ENCODE data around the gene ZBTB16.

Gene ZBTB16

DNA sequence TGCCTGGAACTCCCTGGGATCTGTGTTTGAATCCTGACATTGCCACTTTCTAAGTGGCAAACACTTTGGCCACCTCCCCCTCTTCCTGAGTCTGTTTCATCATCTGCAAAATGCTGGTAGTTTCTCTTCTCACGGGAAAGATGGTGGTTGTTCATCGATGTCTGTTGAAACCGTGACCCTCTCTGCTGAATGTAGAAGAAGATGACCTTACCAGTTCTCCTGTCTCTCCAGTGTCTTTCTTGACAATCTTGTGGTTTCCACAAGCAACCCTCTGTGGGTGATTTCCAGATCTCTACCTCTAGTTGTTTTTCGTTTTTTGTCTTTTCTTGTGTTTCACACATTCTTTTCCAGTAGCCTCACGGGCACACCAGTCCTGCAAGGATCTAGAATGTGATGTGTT, 27.5 kb downstream of the ZBTB16 start:
- DNase-seq = no peak

DNA sequence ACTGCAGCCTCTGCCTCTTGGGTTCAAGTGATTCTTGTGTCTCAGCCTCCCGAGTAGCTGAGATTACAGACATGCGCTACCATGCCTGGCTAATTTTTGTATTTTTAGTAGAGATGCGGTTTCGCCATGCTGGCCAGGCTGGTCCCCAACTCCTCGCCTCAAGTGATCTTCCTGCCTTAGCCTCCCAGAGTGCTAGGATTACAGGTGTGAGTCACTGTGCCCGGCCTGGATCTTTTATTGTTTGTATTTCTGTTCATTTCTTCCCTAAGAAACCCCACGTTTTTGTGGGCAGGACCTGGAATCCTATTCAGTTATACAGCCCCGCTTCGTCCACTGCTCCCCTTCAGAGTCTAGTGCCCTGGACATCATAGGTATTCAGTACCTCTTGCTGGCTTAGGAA, 28.7 kb downstream of the ZBTB16 start:
- no peak for DNase-seq

DNA sequence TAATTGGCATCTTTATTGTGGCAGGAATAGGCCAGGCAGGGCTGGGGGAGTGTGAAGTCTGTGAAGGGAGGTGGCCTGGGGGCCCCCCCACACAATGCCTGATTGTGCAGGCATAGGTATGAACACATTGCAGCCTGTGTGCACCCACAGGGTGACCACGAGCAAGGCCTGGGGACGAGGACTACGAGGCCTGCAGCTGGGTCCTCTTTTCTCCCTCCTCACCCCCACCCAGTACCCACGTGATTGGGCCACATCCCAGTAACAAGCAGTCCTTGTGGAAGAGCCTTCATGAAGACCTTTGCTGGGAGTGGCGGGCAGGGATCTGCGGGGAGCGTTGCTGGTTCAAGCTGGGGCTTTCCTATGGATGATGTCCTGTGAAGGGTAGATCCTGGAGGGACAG, 29.3 kb downstream of the ZBTB16 start:
- no peak for DNase-seq

DNA sequence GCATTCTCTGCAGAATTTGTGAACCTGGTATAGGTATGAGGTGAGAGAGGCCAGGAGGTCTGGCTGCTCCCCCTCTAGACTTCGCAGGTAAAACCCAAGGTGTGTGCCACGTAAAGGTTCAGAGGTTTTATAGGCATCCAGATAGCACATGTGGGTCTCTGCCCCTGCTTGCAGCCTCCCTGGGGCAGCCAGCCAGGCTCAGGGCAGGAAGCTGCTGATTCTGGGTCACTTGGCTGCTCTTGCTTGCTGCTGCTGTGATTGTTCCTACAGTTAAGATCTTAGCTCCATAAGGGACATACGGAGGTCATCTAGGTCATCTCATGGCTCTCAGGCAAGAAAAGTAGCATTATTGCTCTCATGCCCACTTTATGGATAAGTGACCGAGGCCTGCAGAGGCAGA, 30.2 kb downstream of the ZBTB16 start:
- DNase-seq = no peak

DNA sequence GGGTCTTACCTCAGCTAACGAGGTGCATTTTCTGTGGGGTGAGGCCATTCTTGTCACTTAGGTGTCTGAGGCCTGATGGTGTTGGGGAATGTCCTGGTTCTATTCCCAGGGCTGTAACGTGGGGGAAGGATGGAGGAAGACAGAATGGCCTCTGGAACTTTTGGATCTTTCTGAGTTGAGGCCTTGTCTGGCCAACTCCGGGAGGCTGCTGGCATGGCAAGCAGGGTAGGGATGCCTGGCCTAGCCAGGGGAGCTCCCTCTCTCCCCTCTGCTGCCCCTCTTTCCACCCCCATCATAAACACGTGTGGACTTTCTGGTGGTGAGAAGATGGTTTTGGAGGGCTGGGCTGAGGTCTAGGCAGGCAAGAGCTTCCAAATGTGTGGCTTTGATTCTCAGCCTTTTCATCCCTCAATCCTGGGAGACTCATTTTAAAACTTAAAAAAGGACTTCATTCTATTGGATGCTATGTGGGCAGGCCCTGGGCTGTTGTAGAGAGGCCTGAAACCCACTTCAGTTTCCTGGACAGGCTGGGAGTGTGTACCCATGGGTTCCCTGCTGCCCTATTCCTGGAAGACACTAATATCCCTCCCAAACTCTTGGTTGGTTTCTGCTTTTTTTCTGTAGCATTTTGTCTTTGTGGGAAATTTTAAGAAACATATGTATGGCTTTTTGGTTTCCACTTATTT, 30.9 kb downstream of the ZBTB16 start:
- DNase-seq = no peak

DNA sequence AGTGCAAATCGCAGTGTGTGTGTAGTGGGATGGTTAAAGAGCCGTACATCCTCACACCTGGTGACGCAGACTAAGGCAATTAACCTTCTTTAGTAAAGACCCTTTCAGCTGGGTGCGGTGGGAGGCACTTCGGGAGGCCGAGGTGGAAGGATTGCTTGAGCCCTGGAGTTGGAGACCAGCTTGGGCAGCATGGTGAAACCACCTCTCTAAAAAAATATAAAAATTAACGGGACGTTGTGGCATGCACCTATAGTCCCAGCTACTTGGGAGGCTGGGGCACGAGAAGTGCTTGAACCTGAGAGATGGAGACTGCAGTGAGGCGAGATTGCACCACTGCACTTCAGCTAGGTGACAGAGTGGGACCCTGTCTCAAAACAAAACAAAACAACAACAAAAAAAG, 31.5 kb downstream of the ZBTB16 start:
- DNase-seq = no peak

DNA sequence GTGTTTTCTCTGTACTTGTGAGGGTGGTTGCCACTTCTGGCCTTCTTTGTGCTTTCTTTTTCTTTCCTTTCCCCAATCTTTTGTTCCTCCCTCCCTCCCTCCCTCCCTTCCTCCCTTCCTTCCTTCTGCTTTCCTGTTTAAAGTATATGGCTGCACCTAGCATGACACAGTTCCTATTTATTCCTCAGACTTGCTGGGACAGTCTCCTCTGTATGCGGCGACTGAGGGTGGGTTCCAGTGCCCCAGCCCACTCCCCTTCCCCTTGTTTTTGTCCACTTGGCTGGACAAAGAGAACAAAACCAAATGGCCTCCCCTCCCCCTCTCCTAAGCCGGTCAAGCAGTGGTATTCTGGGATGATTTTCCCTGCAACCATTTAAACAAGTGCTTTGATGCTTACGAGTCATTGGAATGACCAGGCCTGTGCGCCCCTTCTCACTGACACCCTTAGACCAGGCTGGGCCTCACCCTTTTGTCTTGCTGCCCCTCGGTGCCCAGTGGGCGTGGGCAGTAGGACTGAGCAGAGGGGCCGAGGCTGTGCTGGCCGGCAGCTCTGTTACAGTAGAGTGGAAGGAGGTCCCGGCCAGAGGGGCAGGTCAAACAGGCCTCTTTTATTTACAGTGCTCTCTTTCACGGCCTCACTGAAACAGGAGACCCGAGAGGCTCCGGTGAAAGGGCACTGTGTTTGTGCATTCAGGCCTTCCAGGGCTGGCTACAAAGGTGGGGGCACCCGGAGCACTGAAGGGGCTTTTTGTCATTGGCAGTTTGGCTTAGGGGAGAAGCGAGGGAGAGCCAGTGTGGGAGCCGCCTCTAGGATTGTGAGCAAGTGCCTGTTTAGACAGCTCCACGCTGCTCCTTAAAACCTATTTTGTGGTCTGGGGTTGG, 32.2 kb downstream of the ZBTB16 start:
- DNase-seq = no peak

DNA sequence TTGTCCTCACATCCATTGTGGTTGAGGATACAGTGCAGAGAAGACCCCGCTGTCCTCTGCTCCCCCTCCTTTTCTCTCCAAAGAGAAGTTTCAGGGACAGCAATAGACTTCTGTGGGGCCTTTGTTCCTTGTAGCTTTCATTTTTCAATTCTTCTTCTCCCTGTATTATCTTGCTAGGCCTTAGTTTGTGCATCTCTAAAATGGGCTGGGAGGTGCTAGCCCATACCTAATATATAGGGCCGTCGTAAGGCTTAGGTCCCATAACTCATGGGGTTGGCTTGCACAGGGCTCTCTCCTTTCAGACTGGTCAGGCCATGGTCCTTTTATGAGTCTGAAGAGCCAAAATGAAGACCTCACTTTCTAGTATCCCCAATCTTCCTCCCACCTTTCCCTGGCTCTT, 33.0 kb downstream of the ZBTB16 start:
- no peak for DNase-seq

DNA sequence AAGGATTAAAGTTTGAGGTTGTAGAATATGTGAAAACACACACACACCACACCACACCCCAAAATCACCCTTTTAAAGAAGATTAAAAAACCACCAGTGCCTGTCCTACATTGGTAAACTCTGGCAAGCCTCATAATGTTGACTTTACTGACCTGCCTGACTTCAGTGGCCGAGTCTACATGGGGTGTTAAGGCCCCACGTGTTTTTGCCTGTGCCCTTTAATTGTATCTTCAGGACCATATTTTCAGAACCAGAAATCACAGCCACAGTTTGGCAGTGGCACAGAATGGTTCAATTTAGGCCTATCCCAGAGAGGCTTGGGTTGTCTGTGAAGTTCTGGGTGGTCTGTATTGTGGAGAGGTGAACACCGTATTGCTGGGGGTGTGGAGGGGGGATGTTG, 33.4 kb downstream of the ZBTB16 start:
- DNase-seq = no peak

DNA sequence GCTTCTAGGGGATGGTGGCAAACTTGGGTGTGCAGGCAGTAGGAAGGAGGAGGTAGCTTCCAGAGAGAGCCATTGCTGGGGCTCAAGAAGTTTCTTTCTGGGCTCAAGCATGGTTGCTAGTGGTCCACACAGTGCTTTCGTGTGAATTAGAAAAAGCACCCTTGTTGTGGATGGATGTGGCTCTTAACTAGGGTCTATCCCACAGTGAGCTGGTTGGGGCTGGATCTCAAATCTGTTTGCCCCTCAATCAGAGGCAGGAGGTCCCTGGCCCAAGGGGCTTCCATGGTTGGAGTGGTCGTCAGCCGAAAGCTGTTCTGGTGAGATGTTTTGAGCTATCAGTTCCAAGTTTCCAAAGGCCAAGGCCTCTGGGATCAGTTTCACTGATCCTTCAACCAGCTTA, 35.0 kb downstream of the ZBTB16 start:
- no peak for DNase-seq

DNA sequence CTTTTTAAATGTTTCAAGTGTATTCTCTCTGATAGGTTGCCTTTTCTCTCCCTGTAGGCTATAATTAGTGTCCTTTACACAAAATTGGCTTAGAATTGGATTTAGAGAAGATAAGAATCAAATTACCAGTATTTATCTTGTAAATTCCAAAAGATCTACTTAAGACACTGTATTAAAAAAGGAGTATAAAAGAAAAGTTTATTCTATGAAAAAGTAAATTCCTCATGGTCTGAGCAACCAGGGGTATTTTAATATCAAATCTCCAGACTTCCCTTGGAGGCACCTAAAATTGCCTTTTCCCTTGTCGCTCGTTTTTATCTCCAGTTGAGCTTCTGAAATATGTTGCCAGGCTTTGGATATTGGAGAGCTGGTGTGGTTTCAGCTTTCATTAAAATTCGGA, 36.4 kb downstream of the ZBTB16 start:
- no peak for DNase-seq

DNA sequence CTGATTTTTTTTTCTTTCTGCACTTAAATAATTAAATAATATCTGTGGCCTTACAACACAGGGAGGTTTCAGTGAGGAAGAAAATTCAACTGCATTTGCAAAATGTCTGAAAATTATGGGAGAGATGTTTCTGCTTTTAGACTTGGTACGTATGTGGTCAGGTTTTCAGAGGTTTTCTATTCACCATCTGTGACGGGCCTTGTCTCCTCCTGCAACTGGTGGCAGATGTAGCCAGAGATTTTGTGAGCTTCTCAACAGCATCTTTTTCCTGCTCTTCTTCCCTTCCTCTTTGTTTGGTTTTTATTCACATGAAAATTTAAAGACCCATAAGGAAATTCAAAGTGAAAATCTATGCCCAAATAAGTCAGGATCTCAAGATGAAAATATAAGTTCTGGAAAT, 38.3 kb downstream of the ZBTB16 start:
- DNase-seq = no peak

DNA sequence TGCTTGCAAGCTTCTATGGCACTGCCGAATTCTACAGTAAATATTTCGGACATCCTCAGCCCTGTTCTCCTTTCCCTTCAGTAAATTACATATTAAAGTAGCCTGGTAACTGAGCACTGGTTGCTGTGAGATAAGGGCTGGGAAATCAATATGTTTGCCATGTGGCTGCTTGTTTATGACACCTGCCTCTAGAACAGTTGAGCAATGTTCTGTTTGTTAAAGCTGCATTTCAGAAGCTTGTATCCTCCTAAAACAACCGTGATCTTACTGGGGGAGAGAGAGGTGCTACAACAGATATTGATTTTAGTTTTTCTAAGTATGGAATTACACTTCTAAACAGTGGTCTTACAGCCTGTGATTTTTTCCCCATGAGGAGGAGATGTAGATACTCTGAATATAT, 39.4 kb downstream of the ZBTB16 start:
- no peak for DNase-seq

DNA sequence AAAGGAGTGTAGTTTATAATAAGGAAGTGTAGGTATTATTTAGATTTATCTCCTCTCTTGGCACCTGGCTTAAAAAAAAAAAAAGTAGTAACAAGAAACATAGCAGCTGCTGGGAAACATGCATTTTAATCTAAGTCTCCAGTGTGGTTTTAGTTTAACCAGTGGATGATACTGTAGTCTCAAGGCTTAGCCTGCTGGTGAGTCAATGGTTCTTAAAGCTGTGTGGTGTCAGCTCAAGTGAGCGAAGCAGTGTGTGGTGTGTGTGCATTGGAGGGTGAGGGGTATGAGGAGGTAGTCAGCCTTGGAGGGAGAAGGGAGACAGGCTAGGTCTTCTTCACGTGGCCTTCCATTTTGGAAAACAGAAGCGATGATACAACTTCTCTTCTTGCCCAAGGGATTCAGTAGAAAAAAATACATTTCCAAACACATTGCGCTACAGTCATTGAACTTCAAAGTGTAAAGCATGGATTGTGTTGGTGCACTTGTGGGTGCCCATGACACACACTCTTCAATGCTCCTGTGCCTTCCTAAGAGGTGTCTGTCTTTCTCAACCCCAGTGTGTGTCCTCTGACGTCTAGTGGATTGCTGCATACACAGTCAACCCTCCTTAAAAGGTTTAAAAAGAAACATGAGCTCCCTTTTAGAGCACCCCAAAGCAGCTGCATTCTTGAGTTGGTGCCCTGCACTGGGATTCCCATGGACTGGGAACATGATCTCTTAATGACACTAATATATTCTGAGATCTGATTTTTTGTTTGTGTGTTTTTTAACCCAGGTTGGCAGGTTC, 40.1 kb downstream of the ZBTB16 start:
- DNase-seq = no peak

DNA sequence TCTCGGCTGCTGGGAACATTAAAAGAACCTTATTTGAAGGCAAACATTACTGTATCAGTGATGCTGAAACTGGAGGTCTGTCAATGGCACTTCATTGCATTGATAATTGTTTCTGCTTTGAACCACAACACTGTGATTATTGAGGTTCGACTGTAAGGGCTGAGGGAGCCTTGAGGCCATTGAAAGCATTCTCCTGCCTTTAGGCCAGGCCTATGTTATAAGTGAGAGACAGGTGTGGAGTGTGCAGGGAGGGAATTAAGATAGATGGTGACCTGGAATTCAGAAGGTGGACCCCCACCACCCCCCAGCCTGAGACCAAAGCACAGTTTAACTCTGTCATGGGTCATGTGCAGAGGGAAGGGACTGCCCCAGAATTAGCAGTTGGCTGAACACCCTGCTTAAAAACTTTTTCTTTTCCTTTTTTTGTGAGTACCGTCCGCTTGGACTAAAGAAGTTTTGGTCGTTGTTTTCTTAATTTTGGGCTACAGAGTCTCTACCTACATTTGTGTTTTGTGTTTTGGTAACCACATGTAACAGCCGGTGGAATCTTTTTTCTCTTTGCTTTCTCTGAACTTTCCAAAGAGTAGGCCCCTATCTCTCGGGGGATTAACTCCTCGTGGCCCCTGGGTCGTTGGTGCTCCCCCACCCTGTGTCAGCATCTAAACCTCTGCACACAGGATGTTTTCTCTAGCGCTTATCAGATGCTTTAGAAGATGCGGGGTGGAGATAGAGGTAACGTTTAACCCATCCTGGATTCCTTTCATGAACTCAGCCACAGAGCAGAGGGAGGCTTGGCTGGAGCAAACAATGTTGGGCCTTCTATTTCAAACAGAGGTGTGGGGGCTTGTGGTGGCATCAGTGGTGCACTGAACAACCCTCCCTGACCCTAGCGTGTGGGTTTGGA, 43.7 kb downstream of the ZBTB16 start:
- peak in 3 of 6 experiments; percentile 7 to 48 (median 41) for DNase-seq

DNA sequence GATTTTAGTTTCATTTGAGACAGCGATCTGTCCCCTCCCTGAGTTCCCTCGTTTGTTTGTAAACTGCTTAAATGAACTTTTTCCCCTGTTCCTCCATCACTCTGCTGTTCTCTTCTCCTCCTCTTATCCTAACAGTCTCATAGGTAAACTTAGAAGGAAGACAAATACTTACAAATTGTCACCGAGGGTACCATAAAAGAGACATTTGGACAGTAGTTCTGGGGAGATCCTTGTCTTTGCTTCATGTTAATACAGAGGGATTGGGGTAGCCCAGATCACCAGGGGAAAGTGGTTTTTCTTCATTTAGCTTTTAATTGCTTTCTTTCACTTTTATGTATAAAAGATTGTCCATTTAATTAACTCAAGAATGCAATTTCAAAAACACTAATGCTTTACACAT, 46.1 kb downstream of the ZBTB16 start:
- no peak for DNase-seq

DNA sequence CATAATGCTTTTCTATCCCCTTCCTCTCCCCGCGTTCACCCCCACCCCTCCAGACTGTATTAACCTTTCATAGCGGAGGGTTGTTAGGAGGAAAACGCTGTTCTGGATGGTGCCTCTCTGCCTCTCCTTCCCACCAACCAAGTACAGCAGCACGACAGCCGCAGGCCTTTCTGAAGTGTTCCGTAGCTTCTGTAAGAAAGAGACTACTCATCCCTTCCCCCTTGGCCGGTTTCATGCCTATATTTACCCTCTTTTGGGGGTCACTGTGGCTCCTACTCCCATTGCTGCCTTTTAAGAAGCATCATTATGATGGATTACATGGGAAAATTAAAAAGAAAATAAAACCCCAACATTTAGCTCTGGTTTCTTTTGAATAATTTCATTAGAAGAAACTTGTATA, 46.5 kb downstream of the ZBTB16 start:
- no peak for DNase-seq

DNA sequence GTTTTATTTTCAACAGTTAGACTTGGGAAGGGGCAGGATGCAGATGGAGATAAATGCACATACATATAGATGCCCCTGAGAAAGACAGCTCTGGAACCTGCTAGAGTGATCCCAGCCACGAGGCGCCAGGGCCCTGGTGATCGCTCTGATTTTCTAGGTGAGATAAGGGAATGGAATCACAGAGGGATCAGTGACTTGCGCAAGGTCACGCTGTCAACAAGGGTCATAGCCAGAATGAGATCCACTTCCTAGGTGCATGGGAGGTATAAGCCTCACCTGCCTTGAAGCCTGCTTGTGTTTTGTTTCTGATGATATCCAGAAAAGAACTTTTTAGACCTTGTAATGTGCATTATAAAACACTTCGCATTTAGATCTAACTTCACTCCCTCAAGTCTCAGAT, 47.5 kb downstream of the ZBTB16 start:
- DNase-seq = no peak

DNA sequence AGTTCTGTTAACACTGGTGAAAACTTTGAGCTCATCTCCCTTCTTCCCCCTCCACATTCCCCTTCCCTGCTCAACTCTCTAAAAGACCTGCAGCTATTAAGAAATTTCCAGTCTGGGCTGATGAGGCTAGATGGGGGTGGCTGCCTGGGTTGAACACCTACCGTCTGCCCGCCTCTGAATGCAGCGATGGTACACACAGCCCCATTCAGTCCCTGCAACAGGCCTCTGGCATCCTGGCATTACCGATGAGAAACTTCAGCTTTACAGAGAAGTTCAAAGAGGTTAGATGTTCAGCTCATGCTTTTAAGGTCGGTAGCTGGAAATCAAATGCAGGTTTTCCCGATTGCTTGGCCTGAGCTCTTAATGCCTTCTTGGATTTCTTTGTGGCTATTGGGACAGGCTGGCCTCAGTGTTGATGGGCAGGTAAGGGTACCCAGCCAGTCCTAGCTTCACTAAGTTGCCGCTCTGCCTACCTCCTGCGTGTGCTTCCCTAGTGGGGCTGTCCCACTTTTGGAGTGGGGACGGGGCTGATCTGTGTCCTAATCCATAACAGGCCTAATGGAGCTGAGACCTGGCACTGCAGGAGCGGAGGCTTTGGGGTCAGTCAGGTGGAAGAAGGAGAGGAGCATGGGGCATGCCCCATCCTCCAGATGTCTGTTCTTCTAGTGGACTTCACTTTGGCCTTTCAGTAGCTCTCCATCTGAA, 49.1 kb downstream of the ZBTB16 start:
- DNase-seq = no peak

DNA sequence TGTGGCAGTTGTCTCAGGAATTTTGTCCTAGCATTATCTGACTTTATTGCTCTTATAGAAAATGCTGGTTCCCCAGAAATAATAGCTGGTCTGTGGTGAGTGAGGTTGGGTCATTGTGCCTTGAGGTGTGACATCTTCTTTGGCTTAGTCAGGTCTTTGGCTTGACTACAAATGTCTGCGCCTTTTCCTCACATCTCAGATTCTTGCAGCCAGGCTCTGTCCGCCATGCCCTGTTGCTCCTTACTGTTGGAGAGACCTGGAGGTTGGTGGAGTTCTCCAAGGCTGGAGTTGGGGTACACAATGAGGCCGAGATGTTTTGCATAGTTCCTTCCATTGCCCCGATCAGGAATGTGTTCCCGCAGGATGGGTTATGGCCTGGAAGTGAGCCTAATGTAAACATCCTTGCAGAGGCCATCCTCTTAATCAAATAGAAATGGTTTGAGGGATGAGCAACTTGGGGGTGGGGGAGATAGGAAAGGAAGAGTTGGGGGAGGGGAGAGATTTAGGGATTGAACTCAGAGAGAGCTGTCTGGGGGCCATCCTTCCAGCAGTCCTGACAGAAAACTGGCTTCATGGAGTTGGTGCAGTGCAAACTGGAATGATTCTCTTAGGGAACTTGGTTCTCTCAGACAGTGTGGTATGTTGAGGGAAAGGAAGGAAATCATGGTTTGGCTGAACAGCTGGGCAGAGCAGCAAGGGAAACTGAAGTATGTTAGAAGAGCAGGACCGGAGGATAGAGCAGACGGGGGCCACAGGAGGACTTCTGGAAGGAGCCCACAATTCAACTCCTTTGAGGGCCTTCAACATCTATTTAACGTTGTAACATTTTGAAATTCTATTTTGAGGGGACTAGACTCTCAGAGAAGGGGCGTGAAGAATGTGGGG, 49.9 kb downstream of the ZBTB16 start:
- no peak for DNase-seq

DNA sequence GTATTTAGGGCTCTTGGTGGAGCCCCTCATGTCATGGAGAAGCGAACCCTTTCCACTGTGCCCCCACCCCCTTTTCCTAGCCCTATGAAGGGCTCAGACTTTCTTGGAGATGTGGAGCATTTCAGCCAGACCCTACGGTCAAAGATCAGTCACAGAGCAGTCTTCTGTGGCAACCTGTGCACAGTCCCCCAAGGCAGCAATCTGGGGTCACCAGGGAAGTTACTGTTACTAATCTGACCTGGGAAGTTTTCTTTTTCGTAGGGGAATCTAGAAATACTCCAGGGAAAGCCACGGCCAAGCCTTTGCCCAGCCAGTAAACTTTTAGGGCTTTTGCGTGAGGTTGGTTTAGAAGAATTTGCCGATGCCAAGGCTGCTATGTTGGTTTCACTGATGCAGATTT, 50.6 kb downstream of the ZBTB16 start:
- no peak for DNase-seq
